NCI-H2029 (cell line): ENCODE data around the gene JTB.

Source experiments
- DNase-seq: peaks from one replicate; lab custom pipeline; 2025; lab: John Stamatoyannopoulos, UW

Gene JTB

DNA sequence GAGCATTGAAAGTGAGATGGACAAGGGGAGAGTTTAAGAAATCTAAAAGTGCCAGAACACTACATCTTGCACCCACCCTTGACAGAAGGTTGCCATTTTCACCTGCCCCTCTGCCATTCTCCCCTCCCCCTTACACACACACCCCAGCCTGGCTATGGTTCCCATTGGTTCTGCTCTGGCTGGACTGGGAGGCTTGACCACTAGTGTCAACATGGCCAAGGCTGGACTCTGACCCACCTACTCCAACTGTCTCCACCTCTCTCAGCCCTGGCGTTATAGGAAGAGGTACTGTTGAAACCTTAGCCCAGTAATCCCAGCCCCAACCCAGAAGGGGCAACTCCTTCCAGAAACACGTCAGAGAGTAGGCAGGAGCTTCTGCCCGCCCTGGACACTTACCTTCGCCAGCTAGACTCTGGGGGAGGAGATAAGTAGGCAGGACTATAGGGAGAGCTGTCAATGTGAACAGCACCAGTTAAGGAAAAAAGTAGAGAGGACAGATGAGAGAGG lies 23.6 kb downstream of the JTB start:
- no peak for DNase-seq

GRCh38 chr1:153951801-153952200 lies 25.7 kb downstream of the JTB start:
- no peak for DNase-seq

GRCh38 chr1:153951183-153951582 lies 26.3 kb downstream of the JTB start:
- no peak for DNase-seq

- peak; percentile 60 for DNase-seq
Observed at GRCh38 chr1:153946622-153947241, 30.7 kb downstream of the JTB start, which contains the start of gene DENND4B. DENND4B (minus strand) TSS chr1:153946718; CDS start chr1:153944374, 2,344 bp downstream.

GRCh38 chr1:153945795-153946621 lies 31.5 kb downstream of the JTB start:
- peak; percentile 43 for DNase-seq

DNA sequence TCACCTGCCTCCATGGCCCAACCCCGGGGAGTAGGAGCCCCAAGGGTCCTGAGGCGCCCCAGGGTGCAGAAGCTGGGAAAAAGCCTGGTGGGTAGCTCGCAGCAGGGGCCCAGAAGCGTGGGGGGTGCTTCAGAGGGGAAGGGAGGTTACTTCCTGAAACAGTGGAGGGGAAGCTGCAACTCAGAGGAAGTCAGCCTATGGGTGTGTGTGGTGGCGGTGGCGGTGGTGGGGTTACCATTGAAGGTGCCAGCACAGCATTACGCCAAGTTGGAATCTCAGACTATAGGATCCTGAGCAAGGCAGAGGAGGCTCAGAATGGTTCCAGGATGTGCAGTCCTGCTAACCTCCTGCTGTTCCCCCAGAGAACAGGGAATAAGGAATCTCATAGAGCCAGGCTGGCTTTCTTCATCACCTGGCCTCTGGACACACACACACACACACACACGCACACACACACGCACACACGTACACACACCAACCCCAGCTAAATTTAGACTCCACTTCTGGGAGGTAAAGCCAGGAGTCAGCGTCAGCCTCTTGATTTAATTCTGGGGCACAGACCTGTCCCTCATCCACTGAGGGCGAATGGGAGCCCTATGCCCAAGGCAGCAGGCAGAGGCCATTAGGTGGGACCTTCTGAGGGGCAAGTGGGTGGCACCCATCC lies 32.2 kb downstream of the JTB start:
- DNase-seq, result no peak

GRCh38 chr1:153944827-153945117 lies 32.7 kb downstream of the JTB start:
- DNase-seq, result no peak

- no peak for DNase-seq
Observed at GRCh38 chr1:153944005-153944826, 33.3 kb downstream of the JTB start.

DNA sequence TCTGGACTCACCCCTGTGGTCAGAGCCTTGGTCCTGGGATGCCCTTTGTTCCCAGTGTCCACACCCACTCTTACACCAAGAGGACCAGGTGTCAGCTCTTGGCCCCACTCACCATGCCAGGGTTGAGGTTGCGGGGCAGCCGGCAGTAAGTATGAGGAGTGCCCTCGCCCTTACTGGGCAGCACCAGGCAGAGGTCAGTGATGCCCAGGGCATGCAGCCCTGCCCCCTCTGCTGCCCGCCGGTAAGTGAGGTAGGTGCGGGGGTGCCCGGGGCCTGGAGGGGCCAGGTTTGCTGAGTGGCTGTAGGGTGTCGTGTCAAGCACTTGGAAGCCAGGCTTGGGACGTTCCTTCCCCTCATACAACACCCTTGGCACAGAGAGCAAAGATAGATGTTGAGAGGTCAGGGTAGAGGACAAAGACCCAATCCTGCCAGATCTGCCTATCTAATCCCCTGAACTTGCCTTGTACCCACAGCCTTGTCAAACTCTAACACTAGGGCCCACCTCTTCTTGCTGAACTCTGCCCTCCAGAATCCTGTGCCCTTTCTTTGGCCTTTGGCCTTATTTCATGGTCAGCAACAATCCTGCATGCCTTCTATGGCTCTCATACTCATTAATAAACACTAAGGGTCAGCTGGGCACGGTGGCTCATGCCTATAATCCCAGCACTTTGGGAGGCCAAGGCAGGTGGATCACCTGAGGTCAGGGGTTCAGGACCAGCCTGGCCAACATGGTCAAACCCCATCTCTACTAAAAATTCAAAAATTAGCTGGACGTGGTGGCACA lies 34.5 kb downstream of the JTB start:
- no peak for DNase-seq

- no peak for DNase-seq
Observed at GRCh38 chr1:153941826-153942725, 35.4 kb downstream of the JTB start.

- no peak for DNase-seq
Observed at GRCh38 chr1:153940756-153941155, 36.7 kb downstream of the JTB start.

DNA sequence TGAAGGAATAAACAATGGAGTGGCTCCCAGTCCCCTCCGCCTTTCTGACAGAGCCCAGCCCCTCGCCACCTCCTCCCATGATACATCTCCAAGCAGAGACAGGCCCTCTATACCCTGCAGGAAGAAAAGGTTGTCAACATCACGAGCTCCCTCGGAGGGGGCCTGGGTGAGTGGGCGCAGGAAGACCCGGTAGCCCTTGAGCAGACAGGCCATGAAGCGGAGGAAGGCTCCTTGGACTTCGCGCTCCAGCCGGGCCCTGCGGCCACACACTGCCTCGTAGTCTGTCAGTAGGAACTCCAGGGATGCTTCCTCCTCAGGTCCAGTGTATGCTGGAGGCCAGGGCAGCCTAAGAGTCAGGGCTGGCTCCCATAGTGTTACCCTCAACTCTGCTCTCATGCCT lies 38.0 kb downstream of the JTB start:
- no peak for DNase-seq

- DNase-seq, result no peak
Observed at GRCh38 chr1:153938996-153939395, 38.5 kb downstream of the JTB start.

- no peak for DNase-seq
Observed at GRCh38 chr1:153937331-153937730, 40.1 kb downstream of the JTB start.

DNA sequence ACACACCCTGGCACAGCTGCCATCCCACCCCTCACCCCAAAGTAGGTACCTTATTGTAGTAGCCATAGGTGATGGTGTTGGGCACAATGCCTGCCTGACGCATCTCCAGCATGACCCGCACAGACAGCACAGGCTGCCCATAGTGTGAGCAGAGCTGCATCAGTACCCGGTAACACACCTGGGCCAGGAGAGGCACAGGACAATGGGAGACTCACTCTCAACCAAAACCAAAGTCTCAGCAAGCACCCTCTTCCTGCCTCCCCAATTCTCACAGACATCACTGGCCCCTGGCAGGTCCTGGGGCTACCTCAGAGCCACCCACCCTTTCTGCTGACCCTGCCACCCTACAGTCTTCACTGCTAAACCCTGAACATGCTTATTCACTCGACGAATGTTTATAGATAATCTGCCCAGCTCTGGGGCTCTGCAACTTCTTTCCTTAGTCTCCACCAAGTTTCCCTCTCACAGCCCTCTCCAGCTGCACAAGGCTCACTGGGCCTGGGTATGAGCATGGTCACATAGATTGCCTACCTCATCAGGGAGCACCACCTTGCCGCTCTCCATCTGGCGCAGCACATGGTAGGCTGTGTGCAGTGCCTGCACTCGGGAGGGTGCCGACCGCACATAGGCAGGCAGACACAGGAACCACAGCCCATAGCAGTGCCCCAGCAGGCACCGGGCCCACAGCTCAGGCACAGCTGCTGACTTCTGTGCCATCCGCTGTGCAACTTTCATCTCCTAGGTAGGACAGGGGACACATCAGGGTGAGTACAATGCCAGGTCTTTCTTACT lies 41.3 kb downstream of the JTB start:
- no peak for DNase-seq

GRCh38 chr1:153934746-153935145 lies 42.7 kb downstream of the JTB start:
- no peak for DNase-seq

DNA sequence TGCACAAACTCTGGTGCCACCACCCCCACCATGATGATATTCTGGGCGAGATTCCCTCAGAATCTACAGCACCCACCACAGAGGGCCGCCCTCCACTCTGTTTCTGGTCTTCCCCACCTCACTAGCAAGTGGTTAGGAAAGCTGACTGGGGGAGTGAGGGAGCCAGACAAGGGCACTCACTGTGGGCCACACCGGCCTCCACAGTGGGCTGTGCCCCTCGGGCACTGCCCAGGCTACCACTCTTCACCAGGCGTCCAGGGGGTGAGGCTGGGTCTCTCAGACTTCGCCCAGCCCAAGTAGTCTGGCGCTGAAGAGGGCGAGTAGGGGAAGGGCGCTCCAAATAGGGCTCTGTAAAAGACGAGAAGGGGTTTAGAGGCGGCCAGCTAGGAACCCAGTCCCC lies 43.5 kb downstream of the JTB start:
- no peak for DNase-seq

DNA sequence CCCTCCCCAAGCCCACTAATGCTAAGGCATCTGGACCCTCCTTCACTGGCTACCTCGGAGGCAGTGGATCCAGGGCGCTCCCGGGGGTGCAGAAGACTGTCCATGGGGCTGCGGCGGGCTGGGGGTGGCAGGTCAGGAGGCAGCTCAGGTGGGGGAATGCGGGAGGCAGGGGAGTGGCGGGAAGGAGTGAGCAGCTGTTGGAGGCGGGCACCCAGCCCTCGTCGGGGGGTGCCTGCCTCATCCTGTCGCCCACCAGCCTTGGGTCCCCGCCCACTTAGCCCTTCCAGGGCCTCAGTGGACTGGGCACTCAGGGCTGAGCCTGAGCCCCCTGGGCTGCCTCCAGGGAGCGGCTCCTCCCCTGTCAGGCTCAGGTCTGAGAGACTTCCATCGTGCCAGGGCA lies 44.0 kb downstream of the JTB start:
- DNase-seq, result no peak
